GM12892 (cell line): ENCODE results near the gene RGS5.

Experiments used
- POLR2A ChIP-seq: IDR thresholded peaks from 2 replicates; pipeline ENCODE4 v1.6.1; 2011; ENCODE audit warnings: low read depth, low read length, control low read depth
- POLR2AphosphoS5 ChIP-seq: IDR thresholded peaks from 2 replicates; pipeline ENCODE4 v1.6.1; 2011; ENCODE audit warnings: low read depth, low read length, control low read depth

DNA sequence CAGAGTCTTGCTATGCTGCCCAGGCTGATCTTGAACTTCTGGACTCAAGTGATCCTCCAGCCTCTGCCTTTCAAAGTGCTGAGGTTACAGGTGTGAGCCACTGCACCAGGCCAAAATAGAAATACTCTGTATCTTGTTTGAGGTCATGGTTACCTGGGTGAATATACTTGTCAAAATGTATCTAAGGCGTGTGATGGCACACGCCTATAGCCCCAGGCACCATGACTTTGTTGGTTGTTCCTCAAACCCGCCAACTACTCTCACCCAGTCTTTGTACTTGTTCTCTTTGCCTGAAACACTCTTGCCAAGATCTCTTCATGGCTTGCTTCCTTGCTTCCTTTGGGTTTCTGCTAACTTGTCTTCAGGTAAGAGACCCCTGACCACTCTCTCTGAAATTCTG is 38.0 kb upstream of the RGS5 start:
- no peak for TF ChIP-seq POLR2AphosphoS5
- TF ChIP-seq POLR2A = no peak
